Colonic mucosa (tissue), 4 donors: Measurements from ENCODE around the gene IFIT1B. TPM values are rescaled to one million over a fixed set of nuclear protein-coding genes. Genes with fewer than 3 reads are reported as not detected.

ENCODE experiments used
- DNase-seq: peaks from one replicate; pipeline ENCODE4 v3.0.0-alpha.2; 2020
- H3K27ac ChIP-seq: fragments of 200-600 bp; one replicate; pipeline ENCODE4 v1.8.0; 2021
- H3K27me3 ChIP-seq: fragments of 200-600 bp; one replicate; pipeline ENCODE4 v1.8.0; 2021
- H3K36me3 ChIP-seq: fragments of 200-600 bp; one replicate; pipeline ENCODE4 v1.8.0; 2021
- H3K4me1 ChIP-seq: fragments of 200-600 bp; one replicate; pipeline ENCODE4 v1.8.0; 2021; ENCODE audit warnings: mild to moderate bottlenecking
- H3K4me3 ChIP-seq: fragments of 200-600 bp; one replicate; pipeline ENCODE4 v1.8.0; 2021
- H3K9ac ChIP-seq, 2 donors: one replicate each; pipeline ENCODE4 v1.7.0; 2013; ENCODE audit warnings: control low read depth in 2 of 2, low read depth in 2 of 2, low read length in 2 of 2
- H3K9me3 ChIP-seq: fragments of 200-600 bp; one replicate; pipeline ENCODE4 v1.8.0; 2021
- intact Hi-C: fragments of 100-400 bp; cut with DNase I; formaldehyde crosslinking; loops from one replicate; pipeline ENCODE4 v1.14.1; 2022
- total RNA-seq, 2 donors: library from RNA; stranded (reverse); fragmentation: NEBNext Ultra II Directional in 1 of 2; extraction: Animal tissue kit (Norgen Biotek cat#: 25700) in 1 of 2; gene quantifications; one replicate each; pipeline ENCODE4 v1.2.1, GENCODE V29; 2021
- TF ChIP-seq, protein P1 (sequence below): fragments of 200-600 bp; IDR thresholded peaks from one replicate; pipeline ENCODE4 v1.8.0; 2022; ENCODE audit warnings: antibody characterized with exemption, mild to moderate bottlenecking
- donor health status: healthy.
- donor health status: DM: no; HTN: no; CAD: no.
- donor health status: DM: no; HTN: no; CAD: no.

IFIT1B gene
- total RNA-seq, 2 donors from 2014 or later, result not detected

GRCh38 chr10:89357975-89358374 lies 19.9 kb upstream of the IFIT1B start:
- no peaks in the 10 kb centered on the region for H3K27me3 ChIP-seq
- no peak overlapping the region for H3K27ac ChIP-seq
- no peak for DNase-seq
- H3K4me3 ChIP-seq, result no peak overlapping the region
- intact Hi-C loops, result no loop called here
- no peaks in the 10 kb centered on the region for H3K9me3 ChIP-seq
- H3K36me3 ChIP-seq, result no peaks in the 10 kb centered on the region
- TF ChIP-seq, protein P1, sequence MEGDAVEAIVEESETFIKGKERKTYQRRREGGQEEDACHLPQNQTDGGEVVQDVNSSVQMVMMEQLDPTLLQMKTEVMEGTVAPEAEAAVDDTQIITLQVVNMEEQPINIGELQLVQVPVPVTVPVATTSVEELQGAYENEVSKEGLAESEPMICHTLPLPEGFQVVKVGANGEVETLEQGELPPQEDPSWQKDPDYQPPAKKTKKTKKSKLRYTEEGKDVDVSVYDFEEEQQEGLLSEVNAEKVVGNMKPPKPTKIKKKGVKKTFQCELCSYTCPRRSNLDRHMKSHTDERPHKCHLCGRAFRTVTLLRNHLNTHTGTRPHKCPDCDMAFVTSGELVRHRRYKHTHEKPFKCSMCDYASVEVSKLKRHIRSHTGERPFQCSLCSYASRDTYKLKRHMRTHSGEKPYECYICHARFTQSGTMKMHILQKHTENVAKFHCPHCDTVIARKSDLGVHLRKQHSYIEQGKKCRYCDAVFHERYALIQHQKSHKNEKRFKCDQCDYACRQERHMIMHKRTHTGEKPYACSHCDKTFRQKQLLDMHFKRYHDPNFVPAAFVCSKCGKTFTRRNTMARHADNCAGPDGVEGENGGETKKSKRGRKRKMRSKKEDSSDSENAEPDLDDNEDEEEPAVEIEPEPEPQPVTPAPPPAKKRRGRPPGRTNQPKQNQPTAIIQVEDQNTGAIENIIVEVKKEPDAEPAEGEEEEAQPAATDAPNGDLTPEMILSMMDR, result no peak
- no peak overlapping the region for H3K9ac ChIP-seq
- no peaks in the 10 kb centered on the region for H3K4me1 ChIP-seq

DNA sequence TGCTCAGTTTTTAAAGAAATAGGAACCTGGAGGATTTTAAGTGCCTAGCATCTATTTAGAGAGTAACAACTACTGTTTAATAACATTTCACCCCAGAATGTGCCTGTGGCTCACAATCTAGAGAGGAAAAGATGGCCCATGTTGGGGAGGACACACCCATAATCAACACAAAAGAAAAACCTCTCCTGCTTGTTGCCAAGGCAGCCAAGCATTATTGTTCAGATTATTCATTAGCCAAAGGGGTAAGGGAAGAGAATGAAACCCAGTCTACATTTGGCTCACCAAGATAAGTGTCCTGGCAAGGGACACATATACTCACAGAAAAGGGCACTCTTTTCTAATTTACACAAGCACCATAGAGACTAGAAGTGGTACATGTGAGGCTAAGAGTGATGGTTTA lies 17.7 kb upstream of the IFIT1B start:
- Histone ChIP-seq H3K9me3 (no peaks in the 10 kb centered on the region), H3K4me1 (no peaks in the 10 kb centered on the region), H3K4me3 (no peak overlapping the region), H3K9ac (no peak overlapping the region), H3K36me3 (no peaks in the 10 kb centered on the region), H3K27ac (no peak overlapping the region), H3K27me3 (no peaks in the 10 kb centered on the region)
- DNase-seq, result no peak
- TF ChIP-seq, protein P1, result no peak
- intact Hi-C loops, result no loop called here

- Histone ChIP-seq H3K9me3 (no peaks in the 10 kb centered on the region), H3K4me3 (no peak overlapping the region), H3K27me3 (no peaks in the 10 kb centered on the region), H3K9ac (no peak overlapping the region), H3K36me3 (no peaks in the 10 kb centered on the region), H3K4me1 (peaks cover 6% of the 10 kb centered on the region), H3K27ac (no peak overlapping the region)
- TF ChIP-seq, protein P1, result no peak
- intact Hi-C loops, result no loop called here
- no peak for DNase-seq
Observed at GRCh38 chr10:89362929-89363328, 14.9 kb upstream of the IFIT1B start.

DNA sequence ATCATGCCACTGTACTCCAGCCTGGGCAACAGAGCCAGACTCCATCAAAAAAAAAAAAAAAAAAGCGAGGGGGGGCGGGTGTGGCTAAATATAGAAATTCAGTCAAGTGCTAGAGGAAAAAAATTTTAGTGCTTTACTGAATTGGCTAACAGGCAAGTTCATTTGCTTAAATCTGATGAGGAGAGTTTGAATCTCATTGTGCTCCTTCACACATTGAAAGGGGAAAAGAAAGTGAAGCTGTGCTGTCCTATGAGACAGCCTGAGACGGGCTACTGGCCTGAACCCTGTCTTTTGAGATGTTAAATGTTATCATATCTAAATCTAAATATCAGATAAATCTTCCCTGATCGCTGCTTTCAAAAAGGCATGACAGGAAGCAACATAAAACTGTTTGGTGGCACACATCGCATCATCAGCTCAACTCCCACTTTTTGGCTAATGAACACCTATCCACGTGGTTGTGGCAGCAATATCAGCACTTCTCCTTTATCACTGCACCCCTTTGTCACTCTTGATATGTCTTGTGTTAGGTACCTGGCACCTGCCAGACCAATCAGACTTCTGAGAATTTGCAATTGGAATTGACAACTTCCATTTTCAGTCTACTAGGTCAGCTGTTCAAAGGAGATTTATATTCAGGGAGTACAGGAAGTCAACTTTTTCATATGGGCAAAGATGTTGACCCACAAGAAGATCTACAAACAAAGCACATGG lies 14.0 kb upstream of the IFIT1B start:
- H3K4me3 ChIP-seq, result no peak overlapping the region
- TF ChIP-seq, protein P1, result no peak
- no peaks in the 10 kb centered on the region for H3K36me3 ChIP-seq
- no peaks in the 10 kb centered on the region for H3K27me3 ChIP-seq
- intact Hi-C loops, result no loop called here
- peaks cover 6% of the 10 kb centered on the region for H3K4me1 ChIP-seq
- no peaks in the 10 kb centered on the region for H3K9me3 ChIP-seq
- H3K27ac ChIP-seq, result no peak overlapping the region
- no peak overlapping the region for H3K9ac ChIP-seq
- DNase-seq, result no peak

- Histone ChIP-seq H3K9me3 (no peaks in the 10 kb centered on the region), H3K27ac (no peak overlapping the region), H3K9ac (no peak overlapping the region), H3K27me3 (no peaks in the 10 kb centered on the region), H3K36me3 (no peaks in the 10 kb centered on the region), H3K4me1 (peaks cover 6% of the 10 kb centered on the region), H3K4me3 (no peak overlapping the region)
- no peak for DNase-seq
- intact Hi-C loops, result no loop called here
- TF ChIP-seq, protein P1, result no peak
Observed at GRCh38 chr10:89364531-89364930, 13.3 kb upstream of the IFIT1B start.
